OCI-LY3 (cell line): ENCODE data around the gene CSTPP1.

Experiments used
- H2AFZ ChIP-seq: fragments of 200-600, 300-600 bp; shearing (Covaris generic); 2 replicates; pipeline ENCODE4 v1.6.0; 2014; ENCODE audit warnings: antibody characterized with exemption, low read depth, low read length
- H3K27ac ChIP-seq: fragments of 200-600, 300-600 bp; sonication (generic); 2 replicates; pipeline ENCODE4 v1.5.1; 2014; ENCODE audit warnings: mild to moderate bottlenecking, low read length, moderate library complexity, mixed read lengths
- H3K27me3 ChIP-seq: fragments of 200-600, 300-600 bp; sonication (generic); 2 replicates; pipeline ENCODE4 v1.6.1; 2014; ENCODE audit warnings: low read depth, low read length, mixed read lengths
- H3K36me3 ChIP-seq: fragments of 200-600, 300-600 bp; sonication (generic); replicated peaks from 2 replicates; pipeline ENCODE3; 2014; ENCODE audit warnings: low read depth, low read length, mixed read lengths
- H3K4me1 ChIP-seq: fragments of 300-600, 200-600 bp; sonication (generic); 2 replicates; pipeline ENCODE4 v1.6.1; 2014; ENCODE audit warnings: low read length, mixed read lengths
- H3K4me2 ChIP-seq: fragments of 200-600, 300-600 bp; sonication (generic); 2 replicates; pipeline ENCODE4 v1.6.1; 2014; ENCODE audit warnings: low read length, mixed read lengths
- H3K4me3 ChIP-seq: fragments of 300-600, 200-600 bp; sonication (generic); 2 replicates; pipeline ENCODE4 v1.5.1; 2014; ENCODE audit warnings: antibody characterized with exemption, mild to moderate bottlenecking, low read length, moderate library complexity
- H3K79me2 ChIP-seq: fragments of 300-600, 200-600 bp; shearing (Covaris generic); 2 replicates; pipeline ENCODE4 v1.6.1; 2014; ENCODE audit warnings: mild to moderate bottlenecking, low read length, mixed read lengths
- H3K9ac ChIP-seq: fragments of 300-600, 200-600 bp; shearing (Covaris generic); 2 replicates; pipeline ENCODE4 v1.6.0; 2014; ENCODE audit warnings: mild to moderate bottlenecking, low read length, moderate library complexity
- H3K9me3 ChIP-seq: fragments of 200-600, 300-600 bp; shearing (Covaris generic); 2 replicates; pipeline ENCODE4 v1.6.1; 2014; ENCODE audit warnings: low read length, mixed read lengths; ENCODE audit not compliant: insufficient read depth
- H4K20me1 ChIP-seq: fragments of 200-600, 300-600 bp; sonication (generic); 2 replicates; pipeline ENCODE4 v1.6.1; 2016; ENCODE audit warnings: low read length, mixed read lengths; ENCODE audit not compliant: insufficient read depth
- CTCF ChIP-seq: fragments of 200-600, 300-600 bp; sonication (generic); IDR thresholded peaks from 2 replicates; pipeline ENCODE4 v1.5.1; 2014; ENCODE audit warnings: antibody characterized with exemption, low read length, low read depth
- EZH2phosphoT487 ChIP-seq: fragments of 200-600 bp; shearing (Covaris generic); IDR thresholded peaks from 2 replicates; pipeline ENCODE4 v1.6.1; 2018; ENCODE audit warnings: antibody characterized with exemption, mixed run types, low read depth

CSTPP1 gene

DNA sequence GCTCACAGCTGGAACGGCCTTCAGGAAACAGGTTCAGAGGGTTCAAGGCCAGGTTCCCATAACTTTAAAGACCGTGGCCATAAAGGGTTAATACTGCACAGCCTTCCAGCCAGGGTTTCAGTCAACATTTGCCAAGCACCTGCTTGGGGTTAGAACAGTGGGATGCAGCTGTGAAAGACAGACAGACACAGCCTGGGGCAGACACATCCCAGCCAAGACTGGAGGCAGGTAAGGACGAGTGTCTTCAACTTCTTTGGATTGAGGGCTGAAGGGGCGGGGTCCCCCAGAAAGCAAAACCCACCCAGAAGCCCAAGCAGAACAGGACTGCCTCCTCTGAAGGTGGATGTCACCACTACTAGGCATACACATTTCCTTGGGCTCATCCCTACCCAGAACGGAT, 225.9 kb downstream of the CSTPP1 start:
- Histone ChIP-seq H4K20me1 (peaks cover 10% of the 10 kb centered on the region), H3K4me2 (no peak overlapping the region), H3K4me1 (no peaks in the 10 kb centered on the region), H2AFZ (no peak overlapping the region), H3K79me2 (no peaks in the 10 kb centered on the region), H3K27me3 (no peaks in the 10 kb centered on the region), H3K36me3 (peaks cover 21% of the 10 kb centered on the region), H3K9ac (no peak overlapping the region), H3K27ac (no peak overlapping the region), H3K4me3 (no peak overlapping the region), H3K9me3 (no peaks in the 10 kb centered on the region)
- no peak for TF ChIP-seq EZH2phosphoT487
- TF ChIP-seq CTCF = no peak

DNA sequence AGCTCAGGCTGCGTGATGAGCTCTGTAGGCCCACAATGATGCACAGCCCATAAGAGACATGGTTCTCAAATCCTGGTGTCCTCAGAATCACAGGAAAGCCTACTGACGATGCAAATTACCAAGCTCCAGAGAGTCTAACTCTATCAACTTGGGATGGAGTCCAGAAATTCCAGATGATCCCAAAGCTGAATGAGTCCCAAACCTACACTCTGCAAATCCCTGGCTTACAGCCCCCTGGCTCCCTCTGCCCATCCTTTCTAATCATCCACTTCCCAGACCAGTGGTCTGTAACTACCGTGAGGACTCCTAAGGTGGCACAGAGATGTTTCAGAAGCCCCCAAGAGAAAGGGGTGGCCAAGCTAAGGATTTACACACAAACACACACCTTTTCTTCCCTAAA, 226.6 kb downstream of the CSTPP1 start:
- Histone ChIP-seq H3K79me2 (peaks cover 5% of the 10 kb centered on the region; the same call in 1 of the 2 replicates), H3K27me3 (no peaks in the 10 kb centered on the region), H3K4me2 (no peak overlapping the region), H3K9ac (no peak overlapping the region), H3K36me3 (peaks cover 29% of the 10 kb centered on the region), H3K4me3 (no peak overlapping the region), H4K20me1 (peaks cover 10% of the 10 kb centered on the region), H2AFZ (no peak overlapping the region), H3K4me1 (no peaks in the 10 kb centered on the region), H3K27ac (no peak overlapping the region), H3K9me3 (no peaks in the 10 kb centered on the region)
- TF ChIP-seq CTCF (no peak), EZH2phosphoT487 (no peak)

DNA sequence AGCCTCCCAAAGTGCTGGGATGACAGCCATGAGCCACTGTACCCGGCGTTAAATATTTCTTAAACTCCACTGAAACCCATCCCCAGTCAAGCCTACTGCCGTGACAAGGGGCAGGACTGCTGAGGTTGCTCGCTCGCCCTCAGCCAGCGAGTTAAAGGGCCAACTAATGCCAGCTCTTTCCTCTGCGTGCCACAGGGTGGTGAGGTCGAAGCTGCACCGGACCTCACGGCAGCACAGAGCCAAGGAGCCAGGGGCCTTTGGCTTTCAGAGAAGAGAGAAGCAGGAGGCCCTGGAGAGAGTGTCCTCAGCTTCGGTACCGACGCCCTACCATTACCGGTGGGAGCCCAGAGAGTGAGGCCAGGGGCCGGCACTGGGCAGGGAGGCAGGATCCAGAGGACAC, 227.3 kb downstream of the CSTPP1 start:
- peaks cover 10% of the 10 kb centered on the region for H4K20me1 ChIP-seq
- no peak for TF ChIP-seq EZH2phosphoT487
- no peak for TF ChIP-seq CTCF
- H2AFZ ChIP-seq = no peak overlapping the region
- H3K4me1 ChIP-seq = no peaks in the 10 kb centered on the region
- H3K9me3 ChIP-seq = no peaks in the 10 kb centered on the region
- peaks cover 33% of the 10 kb centered on the region for H3K36me3 ChIP-seq
- H3K9ac ChIP-seq = no peak overlapping the region
- H3K27me3 ChIP-seq = no peaks in the 10 kb centered on the region
- peaks cover 9% of the 10 kb centered on the region; the same call in 1 of the 2 replicates for H3K79me2 ChIP-seq
- no peak overlapping the region for H3K4me3 ChIP-seq
- no peak overlapping the region for H3K4me2 ChIP-seq
- no peak overlapping the region for H3K27ac ChIP-seq

GRCh38 chr11:47164321-47164720, 227.8 kb downstream of the CSTPP1 start:
- Histone ChIP-seq H3K27me3 (no peaks in the 10 kb centered on the region), H3K9me3 (no peaks in the 10 kb centered on the region), H3K9ac (no peak overlapping the region), H3K4me3 (no peak overlapping the region), H4K20me1 (peaks cover 10% of the 10 kb centered on the region), H3K36me3 (peaks cover 33% of the 10 kb centered on the region), H3K4me2 (no peak overlapping the region), H3K27ac (no peak overlapping the region), H3K79me2 (peaks cover 11% of the 10 kb centered on the region; the same call in 1 of the 2 replicates), H3K4me1 (no peaks in the 10 kb centered on the region), H2AFZ (no peak overlapping the region)
- no peak for TF ChIP-seq EZH2phosphoT487
- TF ChIP-seq CTCF = no peak
